Measurements from ENCODE around the gene IL32.

IL32 gene

GRCh38 chr16:3027983-3028715 lies 37.3 kb upstream of the IL32 start:
- peak; percentile 77 for DNase-seq (ENCODE audit: low read depth, low spot score)

GRCh38 chr16:3028716-3029319 lies 36.6 kb upstream of the IL32 start:
- DNase-seq (ENCODE audit: low read depth, low spot score): no peak

GRCh38 chr16:3029491-3030221 lies 35.8 kb upstream of the IL32 start:
- no peak for DNase-seq (ENCODE audit: low read depth, low spot score)

- DNase-seq (ENCODE audit: low read depth, low spot score): no peak
Observed at GRCh38 chr16:3030222-3031212, 34.9 kb upstream of the IL32 start.

GRCh38 chr16:3032624-3033023 lies 32.8 kb upstream of the IL32 start:
- DNase-seq (ENCODE audit: low read depth, low spot score): no peak

GRCh38 chr16:3035289-3035971 lies 30.0 kb upstream of the IL32 start:
- no peak for DNase-seq (ENCODE audit: low read depth, low spot score)

- DNase-seq (ENCODE audit: low read depth, low spot score): no peak
Observed at GRCh38 chr16:3035972-3036725, 29.3 kb upstream of the IL32 start.

GRCh38 chr16:3036726-3037315 lies 28.6 kb upstream of the IL32 start, which contains the start of gene BICDL2:
TSS of gene BICDL2 (minus strand) at chr16:3036944. CDS start at chr16:3035496, 1,448 bp downstream.
- no peak for DNase-seq (ENCODE audit: low read depth, low spot score)

- DNase-seq (ENCODE audit: low read depth, low spot score): no peak
Observed at GRCh38 chr16:3038256-3038655, 27.2 kb upstream of the IL32 start.

- DNase-seq (ENCODE audit: low read depth, low spot score): no peak
Observed at GRCh38 chr16:3038896-3039295, 26.5 kb upstream of the IL32 start.

GRCh38 chr16:3042376-3042775 lies 23.1 kb upstream of the IL32 start:
- no peak for DNase-seq (ENCODE audit: low read depth, low spot score)

- DNase-seq (ENCODE audit: low read depth, low spot score): no peak
Observed at GRCh38 chr16:3044708-3045107, 20.7 kb upstream of the IL32 start.

- DNase-seq (ENCODE audit: low read depth, low spot score): no peak
Observed at GRCh38 chr16:3045758-3046640, 19.4 kb upstream of the IL32 start, which contains the start of gene MMP25. TSS of gene MMP25 (plus strand) at chr16:3046561. CDS start at chr16:3046918, 357 bp downstream.

- no peak for DNase-seq (ENCODE audit: low read depth, low spot score)
Observed at GRCh38 chr16:3046641-3047386, 18.6 kb upstream of the IL32 start.

- no peak for DNase-seq (ENCODE audit: low read depth, low spot score)
Observed at GRCh38 chr16:3047387-3047720, 18.1 kb upstream of the IL32 start.

- DNase-seq (ENCODE audit: low read depth, low spot score): no peak
Observed at GRCh38 chr16:3049921-3050481, 15.4 kb upstream of the IL32 start.

- no peak for DNase-seq (ENCODE audit: low read depth, low spot score)
Observed at GRCh38 chr16:3050487-3050886, 15.0 kb upstream of the IL32 start.

GRCh38 chr16:3051009-3051408 lies 14.4 kb upstream of the IL32 start:
- no peak for DNase-seq (ENCODE audit: low read depth, low spot score)

All from activated naive CD8-positive, alpha-beta T cell treated with anti-CD3 and anti-CD28 coated beads, Interleukin-2, amount 50 U/mL, for 16 hours (primary cell).